Right lobe of liver (tissue), 6 donors: ENCODE data around the gene PIEZO2. TPM values are rescaled to one million over a fixed set of nuclear protein-coding genes. Genes with fewer than 3 reads are reported as not detected.

Experiments used
- ATAC-seq, 4 donors: fragments of 200-7000 bp; cut with Tn5 transposase; one replicate each; pipeline ENCODE4 v1.9.1; 2020; ENCODE audit warnings: mild to moderate bottlenecking in 4 of 4, moderate library complexity in 4 of 4
- DNase-seq, 3 donors: peaks; one replicate each; pipeline ENCODE4 v3.0.0-alpha.2; 2020
- H3K27ac ChIP-seq, 3 donors: fragments of 200-600 bp; one replicate each; pipeline ENCODE4 v1.8.0; 2022
- H3K27me3 ChIP-seq, 2 donors: fragments of 200-600 bp; one replicate each; pipeline ENCODE4 v1.8.0; 2022
- H3K36me3 ChIP-seq, 4 donors: fragments of 200-600 bp; sonication (generic) in 1 of 4; one replicate each; pipeline versions ENCODE4 v1.5.1 to v1.8.0; 2017 to 2022; ENCODE audit warnings: control low read depth in 1 of 4
- H3K4me1 ChIP-seq, 4 donors: fragments of 200-600 bp; sonication (generic) in 1 of 4; one replicate each; pipeline versions ENCODE4 v1.5.1 to v1.8.0; 2017 to 2022; ENCODE audit warnings: control low read depth in 1 of 4
- H3K4me3 ChIP-seq, 3 donors: fragments of 200-600 bp; one replicate each; pipeline ENCODE4 v1.8.0; 2022
- H3K9me3 ChIP-seq, 4 donors: fragments of 200-600 bp; sonication (generic) in 1 of 4; one replicate each; pipeline versions ENCODE4 v1.5.1 to v1.8.0; 2017 to 2022; ENCODE audit warnings: control low read depth in 1 of 4
- CTCF ChIP-seq, 4 donors: fragments of 200-600 bp in 3 of 4; fragments of 450-650 bp in 1 of 4; IDR thresholded peaks; one replicate each; pipeline versions ENCODE4 v1.5.1 to v1.8.0; 2016 to 2022; ENCODE audit warnings: antibody characterized with exemption in 4 of 4, mild to moderate bottlenecking in 2 of 4
- POLR2A ChIP-seq: fragments of 450-650 bp; IDR thresholded peaks from one replicate; pipeline ENCODE4 v1.6.1; 2017; ENCODE audit warnings: antibody characterized with exemption, mild to moderate bottlenecking
- WGBS: methylation state at CpG from one replicate; pipeline ENCODE4 v1.1.6; 2018; ENCODE audit warnings: low coverage, low lambda C conversion rate; ENCODE audit not compliant: insufficient coverage; ENCODE audit errors: missing lambda C conversion rate; 5-methylcytosine and 5-hydroxymethylcytosine counted together
- intact Hi-C, 2 donors: fragments of 100-400 bp; cut with DNase I; formaldehyde crosslinking; loops; one replicate each; pipeline versions ENCODE4 v1.11.2 to v1.14.1; 2022
- total RNA-seq, 6 experiments: library from RNA; depleted of rRNA in 2 of 6; stranded (reverse); fragments of >200 nt in 2 of 6; fragmentation: NEBNext Ultra II Directional in 3 of 6; extraction: Animal tissue kit (Norgen Biotek cat#: 25700) in 3 of 6; gene quantifications; one replicate each; pipeline versions ENCODE4 v1.1.0 to v1.2.4, GENCODE V29; 2016 to 2023
- donor health status: DM: no; HTN: yes; CAD: no.
- donor health status: DM: no; HTN: no; CAD: no.
- donor health status: DM: no; HTN: no; CAD: no.
- donor health status: DM: no; HTN: yes; CAD: no.
- donor health status: DM: no; HTN: yes; CAD: no.

PIEZO2 gene
- total RNA-seq, 6 experiments from 2014 or later = 6.6 to 16.9 (median 10.1) TPM

DNA sequence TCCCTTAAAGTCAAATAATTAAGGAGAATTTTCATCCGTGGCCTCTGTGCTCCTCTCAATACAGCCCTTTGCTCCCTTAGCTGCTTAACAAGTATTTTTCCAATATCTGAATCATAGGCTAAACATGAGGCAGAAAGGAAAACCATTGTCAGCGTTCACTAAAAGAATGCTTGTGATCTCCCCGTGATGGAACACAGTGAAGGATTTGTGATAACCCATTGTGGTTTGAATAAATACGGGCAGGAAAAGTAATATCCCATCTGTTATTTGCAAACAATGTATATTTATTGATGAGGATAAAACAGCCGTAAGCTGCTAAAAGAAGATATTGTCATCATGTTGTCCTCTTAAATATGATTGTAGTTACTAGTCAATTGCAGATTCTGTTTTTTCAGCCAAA lies 365.4 kb downstream of the PIEZO2 start:
- DNase-seq = no peak
- no peak overlapping the region for H3K4me3 ChIP-seq
- WGBS = 89% methylated on average over 5 of the region's 5 CpGs
- H3K27ac ChIP-seq = no peak overlapping the region
- no peaks in the 10 kb centered on the region for H3K4me1 ChIP-seq
- ATAC-seq = no peak
- no peaks in the 10 kb centered on the region for H3K36me3 ChIP-seq
- no peaks in the 10 kb centered on the region for H3K27me3 ChIP-seq
- TF ChIP-seq CTCF (IDR thresholded peaks at IDR 0.05) = no peak
- no peak for TF ChIP-seq POLR2A
- intact Hi-C loops = no loop called here
- H3K9me3 ChIP-seq = no peaks in the 10 kb centered on the region

DNA sequence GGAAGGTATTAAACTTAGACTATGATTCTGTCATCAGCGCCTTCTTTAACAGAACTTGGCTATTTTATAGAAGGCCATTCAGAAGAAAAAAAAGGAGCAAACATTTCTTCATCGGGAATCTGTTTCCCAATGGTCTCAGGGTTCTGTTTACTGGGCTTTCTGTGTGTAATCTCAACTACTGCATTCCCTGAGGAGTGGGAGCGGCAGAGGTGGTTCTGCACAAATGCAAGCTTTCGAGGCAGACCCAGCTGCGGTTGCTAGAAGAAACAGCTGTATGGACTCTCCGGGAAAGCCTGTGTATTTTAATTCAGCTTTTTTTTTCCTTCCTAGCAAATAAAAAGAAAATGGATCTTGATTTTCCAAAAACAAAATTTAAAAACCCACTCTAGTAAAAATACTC lies 372.9 kb downstream of the PIEZO2 start:
- H3K36me3 ChIP-seq = no peaks in the 10 kb centered on the region
- no peak overlapping the region for H3K4me3 ChIP-seq
- no peaks in the 10 kb centered on the region for H3K27me3 ChIP-seq
- TF ChIP-seq POLR2A = no peak
- TF ChIP-seq CTCF (IDR thresholded peaks at IDR 0.05) = no peak
- intact Hi-C loops = loop anchor here in 1 of 2 donors (10.0 kb wide), 1 partner anchor 168 kb away; no protein-coding TSS in a partner anchor
- no peak for ATAC-seq
- WGBS = 73% methylated on average over 6 of the region's 6 CpGs
- no peak overlapping the region for H3K27ac ChIP-seq
- H3K9me3 ChIP-seq = peaks cover 0 to 4% (median 0%) of the 10 kb centered on the region in 4 donors
- H3K4me1 ChIP-seq = no peaks in the 10 kb centered on the region
- no peak for DNase-seq

- Histone ChIP-seq H3K36me3 (no peaks in the 10 kb centered on the region), H3K4me3 (no peak overlapping the region), H3K9me3 (peaks cover 0 to 4% (median 0%) of the 10 kb centered on the region in 4 donors), H3K27me3 (no peaks in the 10 kb centered on the region), H3K4me1 (no peaks in the 10 kb centered on the region), H3K27ac (no peak overlapping the region)
- intact Hi-C loops = loop anchor here in 1 of 2 donors (10.0 kb wide), 1 partner anchor 170 kb away; no protein-coding TSS in a partner anchor
- ATAC-seq (no peak), DNase-seq (no peak)
- WGBS = 77% methylated on average over 5 of the region's 5 CpGs
- TF ChIP-seq POLR2A (no peak), CTCF (IDR thresholded peaks at IDR 0.05) (no peak)
Observed at GRCh38 chr18:10775026-10775425, 374.3 kb downstream of the PIEZO2 start.

DNA sequence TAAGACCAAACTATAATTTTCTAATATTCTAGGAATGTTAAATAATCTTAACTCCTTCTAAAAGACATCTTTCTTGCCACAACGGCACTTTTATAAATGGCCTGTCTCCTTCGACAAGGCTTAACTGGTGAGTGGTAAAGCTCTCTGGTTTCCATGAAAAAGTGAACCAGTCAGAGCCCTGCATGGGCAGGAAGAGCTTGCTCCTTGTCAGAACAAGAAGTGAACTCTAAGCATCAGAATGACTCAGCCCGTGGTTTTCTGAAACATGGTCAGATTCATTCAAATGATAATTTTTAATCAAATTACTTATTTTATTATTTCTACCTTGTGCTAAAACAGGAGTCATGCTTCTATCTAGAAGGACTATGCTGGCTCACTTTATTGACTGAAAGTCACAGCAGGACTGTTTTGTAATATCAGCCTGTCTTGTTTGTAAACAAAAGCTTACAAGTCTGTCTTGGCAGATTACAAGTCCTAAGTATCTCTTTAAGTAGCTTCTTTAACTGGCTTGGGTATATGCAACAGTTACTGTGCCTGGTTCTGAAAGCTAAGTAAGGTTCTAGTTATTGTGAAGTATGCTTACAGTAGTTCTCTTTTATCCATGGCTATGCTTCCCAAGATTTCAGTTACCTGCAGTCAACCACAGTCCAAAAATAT lies 378.2 kb downstream of the PIEZO2 start:
- TF ChIP-seq POLR2A = no peak
- TF ChIP-seq CTCF (IDR thresholded peaks at IDR 0.05) = no peak
- intact Hi-C loops = loop anchor here in 1 of 2 donors (10.0 kb wide), 1 partner anchor 174 kb away; no protein-coding TSS in a partner anchor
- ATAC-seq (no peak), DNase-seq (no peak)
- WGBS = 55% methylated on average over 3 of the region's 3 CpGs
- Histone ChIP-seq H3K36me3 (no peaks in the 10 kb centered on the region), H3K4me3 (no peak overlapping the region), H3K9me3 (peaks cover 0 to 4% (median 0%) of the 10 kb centered on the region in 4 donors), H3K27me3 (no peaks in the 10 kb centered on the region), H3K4me1 (no peaks in the 10 kb centered on the region), H3K27ac (no peak overlapping the region)
